ENCODE measurements around the gene ITGA1. TPM values are rescaled to one million over a fixed set of nuclear protein-coding genes. Genes with fewer than 3 reads are reported as not detected.

Gene ITGA1
- polyA plus RNA-seq, 1 donor (not counting 4 experiments of a cell fraction or from before 2014, with no cell fraction given): 1.4 TPM

DNA sequence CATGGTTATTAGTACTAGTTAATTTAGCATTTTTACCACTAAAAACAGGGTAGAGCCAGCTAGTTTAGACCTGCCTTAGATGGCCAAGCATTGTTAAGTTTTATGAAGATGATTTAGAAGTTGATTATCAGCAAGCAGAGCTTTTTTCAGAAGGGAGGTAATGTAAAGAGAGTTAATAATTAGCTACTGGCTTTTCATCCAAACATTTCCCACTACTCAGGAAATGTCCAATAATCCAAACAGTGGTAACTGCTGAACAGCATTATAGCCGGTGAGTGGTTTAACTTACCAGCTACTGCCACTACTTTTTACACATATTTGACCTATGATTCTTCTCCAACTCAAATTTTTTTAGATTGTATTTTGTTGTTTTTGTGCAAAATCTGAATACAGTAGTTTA, 1.7 kb downstream of the ITGA1 start:
- Histone ChIP-seq H3K27ac (ENCODE audit: control insufficient read depth, insufficient read depth, low read length) (no peak overlapping the region), H3K9ac (ENCODE audit: control insufficient read depth, extremely low read depth, insufficient read depth, low read length) (no peak overlapping the region), H3K9me1 (ENCODE audit: control insufficient read depth, extremely low read depth, insufficient read depth, low read length) (no peaks in the 10 kb centered on the region), H3K4me3 (ENCODE audit: control insufficient read depth in 2 of 3, extremely low read depth in 1 of 3, insufficient read depth in 2 of 3, low read depth in 1 of 3, low read length in 3 of 3) (no peak overlapping the region), H3K27me3 (ENCODE audit: control insufficient read depth, extremely low read depth, insufficient read depth, low read length) (no peaks in the 10 kb centered on the region), H2AFZ (ENCODE audit: control insufficient read depth, low read length) (no peak overlapping the region), H3K79me2 (ENCODE audit: control insufficient read depth, insufficient read depth, low read length) (no peaks in the 10 kb centered on the region), H3K4me1 (ENCODE audit: control insufficient read depth, extremely low read depth, insufficient read depth, low read length) (peaks cover 8% of the 10 kb centered on the region), H3K9me3 (ENCODE audit: control insufficient read depth, low read depth, low read length) (no peaks in the 10 kb centered on the region), H3K4me2 (ENCODE audit: control insufficient read depth, extremely low read depth, insufficient read depth, low read depth, low read length) (no peak overlapping the region), H3K36me3 (ENCODE audit: control insufficient read depth in 2 of 2, extremely low read depth in 1 of 2, insufficient read depth in 2 of 2, low read length in 2 of 2) (no peaks in the 10 kb centered on the region), H4K20me1 (ENCODE audit: control insufficient read depth, extremely low read depth, insufficient read depth, low read length) (no peaks in the 10 kb centered on the region)
- no peak for FAIRE-seq
- TF ChIP-seq, protein P1, sequence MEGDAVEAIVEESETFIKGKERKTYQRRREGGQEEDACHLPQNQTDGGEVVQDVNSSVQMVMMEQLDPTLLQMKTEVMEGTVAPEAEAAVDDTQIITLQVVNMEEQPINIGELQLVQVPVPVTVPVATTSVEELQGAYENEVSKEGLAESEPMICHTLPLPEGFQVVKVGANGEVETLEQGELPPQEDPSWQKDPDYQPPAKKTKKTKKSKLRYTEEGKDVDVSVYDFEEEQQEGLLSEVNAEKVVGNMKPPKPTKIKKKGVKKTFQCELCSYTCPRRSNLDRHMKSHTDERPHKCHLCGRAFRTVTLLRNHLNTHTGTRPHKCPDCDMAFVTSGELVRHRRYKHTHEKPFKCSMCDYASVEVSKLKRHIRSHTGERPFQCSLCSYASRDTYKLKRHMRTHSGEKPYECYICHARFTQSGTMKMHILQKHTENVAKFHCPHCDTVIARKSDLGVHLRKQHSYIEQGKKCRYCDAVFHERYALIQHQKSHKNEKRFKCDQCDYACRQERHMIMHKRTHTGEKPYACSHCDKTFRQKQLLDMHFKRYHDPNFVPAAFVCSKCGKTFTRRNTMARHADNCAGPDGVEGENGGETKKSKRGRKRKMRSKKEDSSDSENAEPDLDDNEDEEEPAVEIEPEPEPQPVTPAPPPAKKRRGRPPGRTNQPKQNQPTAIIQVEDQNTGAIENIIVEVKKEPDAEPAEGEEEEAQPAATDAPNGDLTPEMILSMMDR (optimal IDR thresholded peaks at IDR 0.05 in 1 of 3, IDR thresholded peaks at IDR 0.05 in 1 of 3, conservative IDR thresholded peaks at IDR 0.05 in 1 of 3; ENCODE audit: extremely low read depth in 1 of 3, insufficient read depth in 2 of 3, low read length in 3 of 3): no peak
- TF ChIP-seq EZH2 (IDR thresholded peaks at IDR 0.05; ENCODE audit: low read length): no peak
- dilution Hi-C loops (cut with MboI; ENCODE audit: extremely low pct_ligation_motif_present, low sequenced_read_pairs): no loop called here
- DNase-seq (ENCODE audit: low read depth, low spot score): no peak

- Histone ChIP-seq H3K4me1 (ENCODE audit: control insufficient read depth, extremely low read depth, insufficient read depth, low read length) (peaks cover 8% of the 10 kb centered on the region), H3K4me2 (ENCODE audit: control insufficient read depth, extremely low read depth, insufficient read depth, low read depth, low read length) (no peak overlapping the region), H3K36me3 (ENCODE audit: control insufficient read depth in 2 of 2, extremely low read depth in 1 of 2, insufficient read depth in 2 of 2, low read length in 2 of 2) (no peaks in the 10 kb centered on the region), H3K27ac (ENCODE audit: control insufficient read depth, insufficient read depth, low read length) (no peak overlapping the region), H3K27me3 (ENCODE audit: control insufficient read depth, extremely low read depth, insufficient read depth, low read length) (no peaks in the 10 kb centered on the region), H3K9ac (ENCODE audit: control insufficient read depth, extremely low read depth, insufficient read depth, low read length) (no peak overlapping the region), H3K79me2 (ENCODE audit: control insufficient read depth, insufficient read depth, low read length) (no peaks in the 10 kb centered on the region), H4K20me1 (ENCODE audit: control insufficient read depth, extremely low read depth, insufficient read depth, low read length) (no peaks in the 10 kb centered on the region), H3K9me3 (ENCODE audit: control insufficient read depth, low read depth, low read length) (no peaks in the 10 kb centered on the region), H3K4me3 (ENCODE audit: control insufficient read depth in 2 of 3, extremely low read depth in 1 of 3, insufficient read depth in 2 of 3, low read depth in 1 of 3, low read length in 3 of 3) (no peak overlapping the region), H2AFZ (ENCODE audit: control insufficient read depth, low read length) (no peak overlapping the region), H3K9me1 (ENCODE audit: control insufficient read depth, extremely low read depth, insufficient read depth, low read length) (no peaks in the 10 kb centered on the region)
- dilution Hi-C loops (cut with MboI; ENCODE audit: extremely low pct_ligation_motif_present, low sequenced_read_pairs): no loop called here
- TF ChIP-seq, protein P1 (optimal IDR thresholded peaks at IDR 0.05 in 1 of 3, IDR thresholded peaks at IDR 0.05 in 1 of 3, conservative IDR thresholded peaks at IDR 0.05 in 1 of 3; ENCODE audit: extremely low read depth in 1 of 3, insufficient read depth in 2 of 3, low read length in 3 of 3): no peak
- TF ChIP-seq EZH2 (IDR thresholded peaks at IDR 0.05; ENCODE audit: low read length): no peak
- no peak for FAIRE-seq
- no peak for DNase-seq (ENCODE audit: low read depth, low spot score)
These were observed 2.1 kb downstream of the ITGA1 start for GRCh38 chr5:52789851-52790250.
